Measurements from ENCODE around the gene TPO.
"Not testable (repeated sequence)": the region's sequence is repeated elsewhere in the genome, so short reads cannot be mapped to it uniquely, and the experiment has no call there.

DNA sequence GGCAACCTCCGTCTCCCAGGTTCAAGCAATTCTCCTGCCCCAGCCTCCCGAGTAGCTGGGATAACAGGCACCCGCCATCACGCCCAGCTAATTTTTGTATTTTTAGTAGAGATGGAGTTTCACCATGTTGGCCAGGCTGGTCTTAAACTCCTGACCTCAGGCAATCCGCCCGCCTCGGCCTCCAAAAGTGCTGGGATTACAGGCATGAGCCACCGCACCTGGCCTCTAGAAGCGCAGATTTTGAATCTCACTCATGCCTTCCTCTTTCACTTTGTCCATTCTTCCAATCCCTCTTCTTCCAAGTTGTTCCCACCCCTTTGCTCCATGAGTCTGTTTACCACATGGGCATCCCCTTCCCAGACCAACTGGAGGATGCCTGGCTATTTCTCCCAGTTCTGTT is 79.0 kb downstream of the TPO start:
- TF ChIP-seq, protein P1, sequence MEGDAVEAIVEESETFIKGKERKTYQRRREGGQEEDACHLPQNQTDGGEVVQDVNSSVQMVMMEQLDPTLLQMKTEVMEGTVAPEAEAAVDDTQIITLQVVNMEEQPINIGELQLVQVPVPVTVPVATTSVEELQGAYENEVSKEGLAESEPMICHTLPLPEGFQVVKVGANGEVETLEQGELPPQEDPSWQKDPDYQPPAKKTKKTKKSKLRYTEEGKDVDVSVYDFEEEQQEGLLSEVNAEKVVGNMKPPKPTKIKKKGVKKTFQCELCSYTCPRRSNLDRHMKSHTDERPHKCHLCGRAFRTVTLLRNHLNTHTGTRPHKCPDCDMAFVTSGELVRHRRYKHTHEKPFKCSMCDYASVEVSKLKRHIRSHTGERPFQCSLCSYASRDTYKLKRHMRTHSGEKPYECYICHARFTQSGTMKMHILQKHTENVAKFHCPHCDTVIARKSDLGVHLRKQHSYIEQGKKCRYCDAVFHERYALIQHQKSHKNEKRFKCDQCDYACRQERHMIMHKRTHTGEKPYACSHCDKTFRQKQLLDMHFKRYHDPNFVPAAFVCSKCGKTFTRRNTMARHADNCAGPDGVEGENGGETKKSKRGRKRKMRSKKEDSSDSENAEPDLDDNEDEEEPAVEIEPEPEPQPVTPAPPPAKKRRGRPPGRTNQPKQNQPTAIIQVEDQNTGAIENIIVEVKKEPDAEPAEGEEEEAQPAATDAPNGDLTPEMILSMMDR (IDR thresholded peaks at IDR 0.05) = not testable (repeated sequence)
- not testable (repeated sequence) for TF ChIP-seq POLR2A, EP300 (IDR thresholded peaks at IDR 0.05)
